ENCODE results near the gene GSTK1. TPM values are rescaled to one million over a fixed set of nuclear protein-coding genes. Genes with fewer than 3 reads are reported as not detected.

Gene GSTK1
- total and polyA plus RNA-seq, 9 of the 15 experiments (the other 6 are each of a cell fraction or from before 2014, with no cell fraction given): 155 to 441 (median 233) TPM

DNA sequence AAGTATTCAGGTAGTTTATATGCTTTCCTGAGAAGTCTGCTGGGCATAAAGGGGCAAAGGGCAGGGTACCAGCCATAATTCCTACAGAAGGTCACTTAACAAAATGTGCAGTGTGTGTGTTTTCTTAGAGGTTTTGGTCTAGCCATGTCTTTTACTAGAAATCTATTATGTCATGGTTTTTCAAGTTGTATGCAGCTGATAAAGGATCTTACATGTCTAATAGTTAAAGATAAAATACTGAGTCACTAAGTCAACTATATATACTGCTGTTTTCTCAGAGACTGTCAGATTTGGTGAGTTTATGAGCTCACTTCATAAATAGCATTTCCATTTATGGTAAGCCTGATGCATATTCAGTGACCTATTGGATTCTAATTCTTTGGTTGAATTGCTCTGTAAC, 32.6 kb downstream of the GSTK1 start:
- ChIA-PET CTCF (ENCODE audit: low intra/inter-chr PET ratio) (no interaction called here), POLR2A (interaction anchor here (0.8 to 2.2 kb wide), 7 partner anchors 12 to 55 kb away, joined by 3 to 7 read pairs (median 3); no protein-coding TSS in a partner anchor)
- Histone ChIP-seq H3K27ac (ENCODE audit: extremely low read depth, low read depth, low read length) (0 out of 3 replicates have a peak overlapping the region, but pooled peaks have one; percentile 4), H3K9me3 (replicated peaks; ENCODE audit: control insufficient read depth, insufficient read depth, low read depth, low read length) (no peaks in the 10 kb centered on the region), H3K4me3 (no peak overlapping the region), H3K4me1 (replicated peaks in 1 of 2; ENCODE audit: control insufficient read depth in 2 of 2, insufficient read depth in 2 of 2, low read length in 2 of 2) (peaks cover 0 to 16% of the 10 kb centered on the region in 2 experiments; a peak in 2 of 5 replicates), H2AFZ (ENCODE audit: low read depth, low read length) (no peak overlapping the region), H4K20me1 (replicated peaks; ENCODE audit: control insufficient read depth, insufficient read depth, low read length) (no peaks in the 10 kb centered on the region), H3K4me2 (ENCODE audit: insufficient read depth, low read length) (no peak overlapping the region), H3K79me2 (ENCODE audit: control insufficient read depth, insufficient read depth, low read length) (peaks cover 30% of the 10 kb centered on the region), H3K9me1 (ENCODE audit: control insufficient read depth, insufficient read depth, low read length) (no peaks in the 10 kb centered on the region), H3K27me3 (ENCODE audit: control insufficient read depth in 2 of 2, insufficient read depth in 2 of 2, low read length in 2 of 2) (no peaks in the 10 kb centered on the region), H3K36me3 (ENCODE audit: control insufficient read depth, insufficient read depth, low read length) (peaks cover 96% of the 10 kb centered on the region), H3K9ac (ENCODE audit: insufficient read depth in 1 of 2, low read depth in 2 of 2, low read length in 2 of 2) (no peak overlapping the region)
- BruUV-seq (replicated peaks): no TSS peak
- in situ Hi-C loops (cut with MboI): no loop called here
- ATAC-seq: no peak
- FAIRE-seq: no peak
- intact Hi-C loops (cut with micrococcal nuclease): no loop called here
- no peak for DNase-seq (ENCODE audit: extremely low read depth in 1 of 4, low spot score in 3 of 4)
- TF ChIP-seq POU5F1 (IDR thresholded peaks at IDR 0.05; ENCODE audit: borderline replicate concordance, low read depth, low read length, partially characterized antibody): no peak
- TF ChIP-seq NR2C1 (IDR thresholded peaks at IDR 0.05): no peak
- no peak for TF ChIP-seq NR2C1 (tag; IDR thresholded peaks at IDR 0.05)
- no peak for TF ChIP-seq ZNF197 (CRISPR knock-in tag; IDR thresholded peaks at IDR 0.05; ENCODE audit: low read depth)
- no peak for TF ChIP-seq ZNF239 (CRISPR knock-in tag; IDR thresholded peaks at IDR 0.05)
- peak in 1 of 2 experiments; percentile 68; a peak in 2 of 4 replicates for TF ChIP-seq FOXA3 (CRISPR knock-in tag; conservative IDR thresholded peaks at IDR 0.05 in 1 of 2, IDR thresholded peaks at IDR 0.05 in 1 of 2)
- TF ChIP-seq, protein P1, sequence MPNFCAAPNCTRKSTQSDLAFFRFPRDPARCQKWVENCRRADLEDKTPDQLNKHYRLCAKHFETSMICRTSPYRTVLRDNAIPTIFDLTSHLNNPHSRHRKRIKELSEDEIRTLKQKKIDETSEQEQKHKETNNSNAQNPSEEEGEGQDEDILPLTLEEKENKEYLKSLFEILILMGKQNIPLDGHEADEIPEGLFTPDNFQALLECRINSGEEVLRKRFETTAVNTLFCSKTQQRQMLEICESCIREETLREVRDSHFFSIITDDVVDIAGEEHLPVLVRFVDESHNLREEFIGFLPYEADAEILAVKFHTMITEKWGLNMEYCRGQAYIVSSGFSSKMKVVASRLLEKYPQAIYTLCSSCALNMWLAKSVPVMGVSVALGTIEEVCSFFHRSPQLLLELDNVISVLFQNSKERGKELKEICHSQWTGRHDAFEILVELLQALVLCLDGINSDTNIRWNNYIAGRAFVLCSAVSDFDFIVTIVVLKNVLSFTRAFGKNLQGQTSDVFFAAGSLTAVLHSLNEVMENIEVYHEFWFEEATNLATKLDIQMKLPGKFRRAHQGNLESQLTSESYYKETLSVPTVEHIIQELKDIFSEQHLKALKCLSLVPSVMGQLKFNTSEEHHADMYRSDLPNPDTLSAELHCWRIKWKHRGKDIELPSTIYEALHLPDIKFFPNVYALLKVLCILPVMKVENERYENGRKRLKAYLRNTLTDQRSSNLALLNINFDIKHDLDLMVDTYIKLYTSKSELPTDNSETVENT (CRISPR knock-in tag; IDR thresholded peaks at IDR 0.05): no peak
- no peak for TF ChIP-seq SRSF3 (IDR thresholded peaks at IDR 0.05; ENCODE audit: insufficient read depth, low read length)
- TF ChIP-seq, protein P2, sequence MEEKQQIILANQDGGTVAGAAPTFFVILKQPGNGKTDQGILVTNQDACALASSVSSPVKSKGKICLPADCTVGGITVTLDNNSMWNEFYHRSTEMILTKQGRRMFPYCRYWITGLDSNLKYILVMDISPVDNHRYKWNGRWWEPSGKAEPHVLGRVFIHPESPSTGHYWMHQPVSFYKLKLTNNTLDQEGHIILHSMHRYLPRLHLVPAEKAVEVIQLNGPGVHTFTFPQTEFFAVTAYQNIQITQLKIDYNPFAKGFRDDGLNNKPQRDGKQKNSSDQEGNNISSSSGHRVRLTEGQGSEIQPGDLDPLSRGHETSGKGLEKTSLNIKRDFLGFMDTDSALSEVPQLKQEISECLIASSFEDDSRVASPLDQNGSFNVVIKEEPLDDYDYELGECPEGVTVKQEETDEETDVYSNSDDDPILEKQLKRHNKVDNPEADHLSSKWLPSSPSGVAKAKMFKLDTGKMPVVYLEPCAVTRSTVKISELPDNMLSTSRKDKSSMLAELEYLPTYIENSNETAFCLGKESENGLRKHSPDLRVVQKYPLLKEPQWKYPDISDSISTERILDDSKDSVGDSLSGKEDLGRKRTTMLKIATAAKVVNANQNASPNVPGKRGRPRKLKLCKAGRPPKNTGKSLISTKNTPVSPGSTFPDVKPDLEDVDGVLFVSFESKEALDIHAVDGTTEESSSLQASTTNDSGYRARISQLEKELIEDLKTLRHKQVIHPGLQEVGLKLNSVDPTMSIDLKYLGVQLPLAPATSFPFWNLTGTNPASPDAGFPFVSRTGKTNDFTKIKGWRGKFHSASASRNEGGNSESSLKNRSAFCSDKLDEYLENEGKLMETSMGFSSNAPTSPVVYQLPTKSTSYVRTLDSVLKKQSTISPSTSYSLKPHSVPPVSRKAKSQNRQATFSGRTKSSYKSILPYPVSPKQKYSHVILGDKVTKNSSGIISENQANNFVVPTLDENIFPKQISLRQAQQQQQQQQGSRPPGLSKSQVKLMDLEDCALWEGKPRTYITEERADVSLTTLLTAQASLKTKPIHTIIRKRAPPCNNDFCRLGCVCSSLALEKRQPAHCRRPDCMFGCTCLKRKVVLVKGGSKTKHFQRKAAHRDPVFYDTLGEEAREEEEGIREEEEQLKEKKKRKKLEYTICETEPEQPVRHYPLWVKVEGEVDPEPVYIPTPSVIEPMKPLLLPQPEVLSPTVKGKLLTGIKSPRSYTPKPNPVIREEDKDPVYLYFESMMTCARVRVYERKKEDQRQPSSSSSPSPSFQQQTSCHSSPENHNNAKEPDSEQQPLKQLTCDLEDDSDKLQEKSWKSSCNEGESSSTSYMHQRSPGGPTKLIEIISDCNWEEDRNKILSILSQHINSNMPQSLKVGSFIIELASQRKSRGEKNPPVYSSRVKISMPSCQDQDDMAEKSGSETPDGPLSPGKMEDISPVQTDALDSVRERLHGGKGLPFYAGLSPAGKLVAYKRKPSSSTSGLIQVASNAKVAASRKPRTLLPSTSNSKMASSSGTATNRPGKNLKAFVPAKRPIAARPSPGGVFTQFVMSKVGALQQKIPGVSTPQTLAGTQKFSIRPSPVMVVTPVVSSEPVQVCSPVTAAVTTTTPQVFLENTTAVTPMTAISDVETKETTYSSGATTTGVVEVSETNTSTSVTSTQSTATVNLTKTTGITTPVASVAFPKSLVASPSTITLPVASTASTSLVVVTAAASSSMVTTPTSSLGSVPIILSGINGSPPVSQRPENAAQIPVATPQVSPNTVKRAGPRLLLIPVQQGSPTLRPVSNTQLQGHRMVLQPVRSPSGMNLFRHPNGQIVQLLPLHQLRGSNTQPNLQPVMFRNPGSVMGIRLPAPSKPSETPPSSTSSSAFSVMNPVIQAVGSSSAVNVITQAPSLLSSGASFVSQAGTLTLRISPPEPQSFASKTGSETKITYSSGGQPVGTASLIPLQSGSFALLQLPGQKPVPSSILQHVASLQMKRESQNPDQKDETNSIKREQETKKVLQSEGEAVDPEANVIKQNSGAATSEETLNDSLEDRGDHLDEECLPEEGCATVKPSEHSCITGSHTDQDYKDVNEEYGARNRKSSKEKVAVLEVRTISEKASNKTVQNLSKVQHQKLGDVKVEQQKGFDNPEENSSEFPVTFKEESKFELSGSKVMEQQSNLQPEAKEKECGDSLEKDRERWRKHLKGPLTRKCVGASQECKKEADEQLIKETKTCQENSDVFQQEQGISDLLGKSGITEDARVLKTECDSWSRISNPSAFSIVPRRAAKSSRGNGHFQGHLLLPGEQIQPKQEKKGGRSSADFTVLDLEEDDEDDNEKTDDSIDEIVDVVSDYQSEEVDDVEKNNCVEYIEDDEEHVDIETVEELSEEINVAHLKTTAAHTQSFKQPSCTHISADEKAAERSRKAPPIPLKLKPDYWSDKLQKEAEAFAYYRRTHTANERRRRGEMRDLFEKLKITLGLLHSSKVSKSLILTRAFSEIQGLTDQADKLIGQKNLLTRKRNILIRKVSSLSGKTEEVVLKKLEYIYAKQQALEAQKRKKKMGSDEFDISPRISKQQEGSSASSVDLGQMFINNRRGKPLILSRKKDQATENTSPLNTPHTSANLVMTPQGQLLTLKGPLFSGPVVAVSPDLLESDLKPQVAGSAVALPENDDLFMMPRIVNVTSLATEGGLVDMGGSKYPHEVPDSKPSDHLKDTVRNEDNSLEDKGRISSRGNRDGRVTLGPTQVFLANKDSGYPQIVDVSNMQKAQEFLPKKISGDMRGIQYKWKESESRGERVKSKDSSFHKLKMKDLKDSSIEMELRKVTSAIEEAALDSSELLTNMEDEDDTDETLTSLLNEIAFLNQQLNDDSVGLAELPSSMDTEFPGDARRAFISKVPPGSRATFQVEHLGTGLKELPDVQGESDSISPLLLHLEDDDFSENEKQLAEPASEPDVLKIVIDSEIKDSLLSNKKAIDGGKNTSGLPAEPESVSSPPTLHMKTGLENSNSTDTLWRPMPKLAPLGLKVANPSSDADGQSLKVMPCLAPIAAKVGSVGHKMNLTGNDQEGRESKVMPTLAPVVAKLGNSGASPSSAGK (IDR thresholded peaks at IDR 0.05): no peak

All from K562 (cell line).